ENCODE data around the gene ACTMAP. TPM values are rescaled to one million over a fixed set of nuclear protein-coding genes. Genes with fewer than 3 reads are reported as not detected.

Gene ACTMAP
- polyA plus RNA-seq, 6 donors from 2014 or later = 1.9 to 5.6 (median 4.7) TPM

Other genes starting within 250 kb of the ACTMAP start
- gene SHKBP1, start 173.6 kb downstream of the ACTMAP start, polyA plus RNA-seq (ENCODE audit: low read depth in 6 of 6) = 100 to 1,000 TPM; 125 to 196 (median 152) TPM
- gene LTBP4, start 149.1 kb downstream of the ACTMAP start, polyA plus RNA-seq (ENCODE audit: low read depth in 6 of 6) = 10 to 100 TPM in 5 of 6 donors, 1 to 10 TPM in 1; 9.6 to 18.1 (median 14.5) TPM
- gene NUMBL, start 59.8 kb downstream of the ACTMAP start, polyA plus RNA-seq (ENCODE audit: low read depth in 6 of 6) = 1 to 10 TPM in 3 of 6 donors, under 1 TPM in 2, not detected in 1; 0.27 to 2.6 (median 1.5) TPM
- 10 to 100 TPM; 13.8 to 26.5 (median 22.2) TPM for gene COQ8B, start 33.6 kb downstream of the ACTMAP start, polyA plus RNA-seq (ENCODE audit: low read depth in 6 of 6)
- gene ITPKC, start 33.4 kb downstream of the ACTMAP start, polyA plus RNA-seq (ENCODE audit: low read depth in 6 of 6) = 10 to 100 TPM in 1 of 6 donors, 1 to 10 TPM in 4, not detected in 1; 4.5 to 13.6 (median 6.0) TPM
- 10 to 100 TPM; 48.3 to 88.8 (median 59.8) TPM for gene SNRPA, start 726 bp upstream of the ACTMAP start, polyA plus RNA-seq (ENCODE audit: low read depth in 6 of 6)
- gene MIA, start 25.0 kb upstream of the ACTMAP start, polyA plus RNA-seq (ENCODE audit: low read depth in 6 of 6) = not detected
- gene RAB4B, start 27.8 kb upstream of the ACTMAP start, polyA plus RNA-seq (ENCODE audit: low read depth in 6 of 6) = 100 to 1,000 TPM; 111 to 167 (median 145) TPM
- gene EGLN2, start 48.7 kb upstream of the ACTMAP start, polyA plus RNA-seq (ENCODE audit: low read depth in 6 of 6) = 100 to 1,000 TPM in 4 of 6 donors, 10 to 100 TPM in 2; 66.8 to 184 (median 124) TPM
- not detected for gene CYP2A6, start 100.0 kb upstream of the ACTMAP start, polyA plus RNA-seq (ENCODE audit: low read depth in 6 of 6)
- gene CYP2A7, start 131.8 kb upstream of the ACTMAP start, polyA plus RNA-seq (ENCODE audit: low read depth in 6 of 6) = not detected
- gene CYP2B6, start 240.8 kb upstream of the ACTMAP start, polyA plus RNA-seq (ENCODE audit: low read depth in 6 of 6) = not detected

Data from naive B cell (primary cell).